Stimulated activated naive CD8-positive, alpha-beta T cell treated with anti-CD3 and anti-CD28 coated beads, Interleukin-15, Interleukin-2, amounts not matched to agents 100 ng/mL and 50 ng/mL, for 24 hours (primary cell): ENCODE data around the gene USP47.

Experiments
- H3K27ac Mint-ChIP-seq: one replicate; pipeline ENCODE4 v1.8.0; 2021; ENCODE audit warnings: mild to moderate bottlenecking, mixed read lengths
- H3K27me3 Mint-ChIP-seq: one replicate; pipeline ENCODE4 v1.8.0; 2021; ENCODE audit warnings: mixed read lengths
- H3K36me3 Mint-ChIP-seq: one replicate; pipeline ENCODE4 v1.8.0; 2021; ENCODE audit warnings: low read depth, mixed read lengths
- H3K4me1 Mint-ChIP-seq: one replicate; pipeline ENCODE4 v1.8.0; 2021; ENCODE audit warnings: low read depth, mixed read lengths
- H3K4me3 Mint-ChIP-seq: one replicate; pipeline ENCODE4 v1.8.0; 2021; ENCODE audit warnings: mild to moderate bottlenecking, mixed read lengths
- H3K9me3 Mint-ChIP-seq: one replicate; pipeline ENCODE4 v1.8.0; 2021; ENCODE audit warnings: mixed read lengths

The USP47 gene

DNA sequence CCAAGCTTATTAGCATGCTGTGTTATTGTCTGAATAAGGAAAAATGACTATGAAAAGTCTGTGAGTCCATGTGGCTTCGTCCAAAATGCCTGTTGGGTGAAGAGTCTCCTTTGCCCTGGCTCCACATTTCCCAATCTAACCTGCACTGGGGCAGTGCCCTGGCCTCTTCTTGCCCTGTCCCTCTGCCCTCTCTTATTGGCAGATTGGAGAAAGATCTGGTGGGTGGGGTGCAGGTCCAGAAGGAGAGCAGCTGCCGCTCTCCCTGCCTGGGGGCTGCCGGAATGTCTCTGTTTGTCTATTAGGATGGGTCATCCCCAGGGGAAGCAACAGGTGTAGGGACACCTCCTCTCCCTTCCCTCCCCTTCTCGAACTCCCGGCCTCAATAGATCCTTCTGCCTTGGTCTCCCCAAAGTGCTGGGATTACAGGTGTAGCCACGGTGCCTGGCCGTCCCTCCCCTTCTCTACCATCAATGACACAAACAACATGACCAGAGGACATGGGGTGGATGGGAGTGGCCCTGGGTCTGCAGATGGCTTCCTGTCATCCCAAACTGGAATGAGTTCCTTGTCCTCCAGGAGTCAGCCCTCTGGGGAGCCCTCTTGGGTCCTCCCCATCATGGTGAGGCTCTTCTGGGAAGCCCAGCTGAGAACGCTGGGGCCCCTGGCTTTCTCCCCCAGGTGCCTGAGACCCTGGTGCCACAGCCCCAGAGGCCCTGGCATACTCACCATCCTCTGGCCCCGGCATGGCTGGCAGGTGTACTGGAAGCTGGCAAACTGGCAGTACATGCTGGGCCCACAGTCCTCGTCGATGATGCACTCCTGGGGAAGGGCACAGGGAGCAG is 126.1 kb downstream of the USP47 start:
- Mint-ChIP-seq H3K9me3 (no peaks in the 10 kb centered on the region), H3K4me1 (no peaks in the 10 kb centered on the region), H3K36me3 (no peaks in the 10 kb centered on the region), H3K27ac (no peak overlapping the region), H3K27me3 (no peaks in the 10 kb centered on the region), H3K4me3 (no peak overlapping the region)

DNA sequence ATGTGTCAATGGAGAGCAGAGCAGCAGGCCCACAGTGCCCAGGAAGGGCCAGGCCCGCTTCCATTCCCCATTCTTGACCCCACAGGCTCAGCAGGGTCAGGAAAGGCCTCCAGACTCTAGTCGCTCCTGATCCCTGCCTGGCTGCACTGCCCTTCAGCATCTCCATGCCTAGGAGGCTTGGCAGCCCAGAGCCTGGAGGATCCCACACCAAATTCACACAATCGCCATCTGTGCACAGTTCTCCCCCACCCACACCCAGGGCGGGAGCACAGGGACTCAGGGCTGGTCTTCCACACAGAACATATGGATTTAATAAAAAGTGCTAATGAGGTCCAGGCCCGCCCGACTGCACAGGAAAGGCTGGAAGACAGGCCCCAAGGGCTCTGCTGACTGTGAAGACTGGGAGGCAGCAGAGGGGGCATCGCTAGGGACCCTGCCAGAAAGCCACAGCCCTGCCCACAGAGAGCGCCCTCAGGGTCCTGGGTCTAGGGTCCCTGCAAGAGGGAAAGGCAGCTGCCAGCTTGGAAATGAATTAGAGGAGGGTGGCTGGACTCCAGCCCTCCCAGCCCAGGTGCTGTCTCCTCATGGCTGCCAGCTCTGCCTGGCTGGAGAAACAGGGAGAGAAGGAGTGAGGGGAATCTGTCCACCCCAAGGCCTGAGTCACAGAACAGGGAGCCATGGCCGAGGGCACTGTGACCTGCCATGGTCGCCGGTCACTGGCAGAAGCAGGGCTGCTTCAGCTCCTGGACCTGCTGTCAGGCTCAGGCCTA is 126.9 kb downstream of the USP47 start:
- H3K27me3 Mint-ChIP-seq: no peaks in the 10 kb centered on the region
- no peaks in the 10 kb centered on the region for H3K9me3 Mint-ChIP-seq
- H3K27ac Mint-ChIP-seq: no peak overlapping the region
- H3K4me1 Mint-ChIP-seq: no peaks in the 10 kb centered on the region
- H3K4me3 Mint-ChIP-seq: no peak overlapping the region
- no peaks in the 10 kb centered on the region for H3K36me3 Mint-ChIP-seq

DNA sequence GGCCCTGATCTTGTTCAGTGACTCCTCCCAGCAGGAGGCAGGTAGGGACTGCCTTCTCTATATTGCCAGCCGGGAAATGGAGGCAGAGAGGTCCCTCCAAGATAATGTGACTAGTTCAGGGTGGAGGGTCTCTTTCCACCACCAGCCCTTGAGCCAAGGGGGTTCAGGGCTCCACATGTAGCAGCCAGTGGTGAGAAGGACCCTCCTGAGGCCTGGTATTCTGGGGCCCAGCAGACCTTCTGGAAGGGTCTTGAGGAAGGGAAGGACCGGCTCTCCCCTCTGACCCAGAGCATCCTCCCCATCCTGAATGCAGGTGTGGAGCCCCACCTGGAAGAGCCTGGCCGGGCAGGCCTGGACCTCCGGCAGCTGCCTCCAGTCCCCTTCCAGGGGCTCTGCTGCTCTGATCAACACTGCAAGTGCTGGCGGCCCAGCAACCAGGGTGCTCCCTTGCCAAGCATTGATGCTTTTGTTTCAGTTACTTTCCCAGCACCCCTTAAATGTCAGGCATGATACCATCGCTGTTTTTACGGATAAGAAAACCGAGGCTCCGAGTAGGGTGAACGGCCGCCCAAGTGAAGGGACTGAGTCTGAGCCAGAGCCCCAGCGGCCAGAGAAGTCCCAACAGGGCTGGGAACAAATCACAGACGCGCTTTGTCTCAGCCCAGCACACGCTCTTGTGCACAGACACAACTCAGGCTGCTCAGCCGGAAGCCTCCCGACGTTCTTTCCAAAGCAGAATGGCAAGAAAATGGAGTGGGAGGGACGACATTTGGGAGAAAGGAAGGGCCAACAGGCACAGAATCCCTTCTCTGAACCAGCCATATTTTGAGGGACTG is 127.8 kb downstream of the USP47 start:
- Mint-ChIP-seq H3K36me3 (no peaks in the 10 kb centered on the region), H3K4me3 (no peak overlapping the region)

DNA sequence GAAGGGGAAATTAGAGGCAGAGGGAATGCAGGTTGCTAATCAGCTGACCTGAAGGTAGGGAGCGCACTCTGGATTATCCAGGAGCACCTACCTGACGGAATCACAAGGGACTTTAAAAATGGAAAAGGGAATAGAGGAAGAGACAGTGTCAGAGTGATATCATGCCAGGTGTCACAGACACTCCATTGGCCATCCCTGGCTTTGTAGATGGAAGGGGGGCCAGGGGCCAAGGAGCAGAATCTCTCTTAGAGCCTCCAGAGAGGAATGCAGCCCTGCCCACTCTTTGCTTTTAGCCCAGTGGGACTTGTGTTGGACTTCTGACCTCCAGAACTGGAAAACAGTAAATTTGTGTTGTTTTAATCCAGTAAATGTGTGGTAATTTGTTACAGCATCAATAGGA is 128.8 kb downstream of the USP47 start:
- H3K9me3 Mint-ChIP-seq: no peaks in the 10 kb centered on the region
- no peaks in the 10 kb centered on the region for H3K36me3 Mint-ChIP-seq
- no peaks in the 10 kb centered on the region for H3K4me1 Mint-ChIP-seq
- no peak overlapping the region for H3K4me3 Mint-ChIP-seq
- no peak overlapping the region for H3K27ac Mint-ChIP-seq
- H3K27me3 Mint-ChIP-seq: no peaks in the 10 kb centered on the region

More for the DNA sequence above, 127.8 kb downstream of the USP47 start:
- no peak overlapping the region for H3K27ac Mint-ChIP-seq
- H3K27me3 Mint-ChIP-seq: no peaks in the 10 kb centered on the region
- no peaks in the 10 kb centered on the region for H3K4me1 Mint-ChIP-seq
- H3K9me3 Mint-ChIP-seq: no peaks in the 10 kb centered on the region

DNA sequence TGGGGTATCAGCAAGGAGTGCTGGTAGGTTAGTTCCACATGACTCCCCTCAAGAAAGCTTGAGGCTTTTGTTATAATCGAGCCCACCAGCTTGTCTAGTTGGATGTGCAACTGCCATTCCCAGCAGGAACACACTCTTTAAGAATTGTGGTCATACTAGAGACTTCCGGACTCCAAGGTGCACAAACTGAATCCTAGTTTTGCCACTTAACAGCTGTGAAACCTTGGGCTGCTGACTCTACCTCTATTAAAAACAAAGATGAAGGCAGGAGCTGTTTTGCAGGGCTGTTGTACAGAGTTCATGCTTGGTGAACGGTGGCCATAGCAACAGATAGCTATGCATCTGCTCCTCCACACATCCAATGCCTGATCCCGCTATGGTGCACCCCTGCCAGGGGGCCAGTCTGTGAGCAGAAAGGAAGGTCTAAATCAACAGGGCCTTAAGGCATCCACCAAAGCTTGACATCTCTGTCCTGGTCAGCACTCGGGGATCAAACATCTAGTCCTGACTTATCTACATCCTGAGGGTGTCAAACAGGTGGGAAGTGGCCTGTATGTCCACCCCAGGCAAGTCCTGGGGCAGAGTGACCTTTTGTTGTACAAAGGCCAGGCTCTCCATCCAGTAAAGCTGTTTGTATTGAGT is 130.3 kb downstream of the USP47 start:
- H3K36me3 Mint-ChIP-seq: no peaks in the 10 kb centered on the region
- H3K4me1 Mint-ChIP-seq: no peaks in the 10 kb centered on the region
- no peak overlapping the region for H3K27ac Mint-ChIP-seq
- no peak overlapping the region for H3K4me3 Mint-ChIP-seq
- no peaks in the 10 kb centered on the region for H3K27me3 Mint-ChIP-seq
- no peaks in the 10 kb centered on the region for H3K9me3 Mint-ChIP-seq

DNA sequence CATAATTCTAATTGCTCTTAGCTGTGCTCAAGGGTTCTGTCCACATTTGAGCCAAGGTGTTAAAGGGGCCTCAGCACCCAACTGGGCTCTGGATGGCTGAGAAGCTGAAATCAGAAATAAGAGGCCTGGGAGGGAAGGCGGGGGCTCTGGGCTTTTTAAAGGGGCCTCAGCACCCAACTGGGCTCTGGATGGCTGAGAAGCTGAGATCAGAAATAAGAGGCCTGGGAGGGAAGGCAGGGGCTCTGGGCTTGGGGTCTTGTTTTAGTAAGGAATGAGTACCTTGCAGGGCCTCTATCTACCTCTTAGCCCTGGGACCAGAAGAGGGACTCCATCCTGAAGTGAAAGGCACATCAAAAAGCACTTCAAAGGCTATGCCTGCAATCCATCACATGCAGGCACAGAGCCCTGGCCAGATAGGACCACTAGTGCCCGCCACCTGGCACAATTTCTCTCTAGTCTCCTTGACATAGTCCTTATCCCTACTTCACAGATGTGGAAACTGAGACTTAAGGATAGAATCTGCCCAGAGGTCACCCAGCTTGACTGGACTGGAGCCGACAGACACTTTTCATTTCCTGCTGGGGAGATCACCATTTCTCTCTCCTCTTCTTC is 131.1 kb downstream of the USP47 start:
- H3K27ac Mint-ChIP-seq: no peak overlapping the region
- H3K27me3 Mint-ChIP-seq: no peaks in the 10 kb centered on the region
- H3K4me1 Mint-ChIP-seq: no peaks in the 10 kb centered on the region
- H3K36me3 Mint-ChIP-seq: no peaks in the 10 kb centered on the region
- no peak overlapping the region for H3K4me3 Mint-ChIP-seq
- no peaks in the 10 kb centered on the region for H3K9me3 Mint-ChIP-seq

DNA sequence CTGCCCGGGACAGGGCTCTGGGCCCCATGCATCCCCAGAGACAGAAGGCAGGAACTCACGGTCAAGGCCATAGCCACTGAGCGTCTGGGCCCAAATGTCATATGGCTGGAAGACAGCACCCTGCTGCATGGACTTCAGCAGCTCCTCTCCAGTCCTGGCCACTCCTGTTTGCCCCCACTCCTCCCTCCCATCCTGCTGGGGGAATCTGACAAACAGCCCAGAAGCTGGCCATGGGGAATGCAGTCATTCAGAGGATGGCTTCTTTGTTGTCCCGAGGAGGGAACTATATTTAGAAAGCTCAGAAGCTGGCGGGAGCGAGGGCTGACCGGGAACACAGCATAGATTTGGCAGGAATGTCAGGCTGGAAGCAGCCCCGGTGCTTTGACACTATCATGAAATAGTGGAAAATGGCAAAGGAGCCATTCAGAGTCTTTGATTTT is 131.6 kb downstream of the USP47 start:
- Mint-ChIP-seq H3K27ac (no peak overlapping the region), H3K9me3 (no peaks in the 10 kb centered on the region), H3K36me3 (no peaks in the 10 kb centered on the region), H3K27me3 (no peaks in the 10 kb centered on the region), H3K4me1 (no peaks in the 10 kb centered on the region), H3K4me3 (no peak overlapping the region)

DNA sequence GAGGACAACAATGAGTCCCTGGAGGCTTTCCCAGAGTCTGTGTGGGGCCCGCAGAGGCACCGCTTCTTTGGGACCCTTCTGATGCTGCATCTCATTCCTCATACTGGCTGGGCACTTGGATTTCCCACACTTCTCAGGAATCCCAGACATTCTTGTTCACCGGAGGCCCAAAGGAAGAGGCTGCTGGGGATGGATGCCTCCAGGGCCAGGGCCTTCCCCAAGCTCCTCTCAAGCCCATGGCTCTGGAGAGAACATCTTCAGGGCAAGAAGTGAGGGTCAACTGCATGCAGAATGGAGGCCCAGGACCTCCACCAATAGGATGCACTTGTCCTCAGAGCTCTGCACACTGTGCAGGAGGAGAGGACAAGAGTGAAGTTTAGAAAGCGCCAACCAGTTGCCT is 132.1 kb downstream of the USP47 start:
- Mint-ChIP-seq H3K27ac (no peak overlapping the region), H3K27me3 (no peaks in the 10 kb centered on the region), H3K36me3 (no peaks in the 10 kb centered on the region), H3K4me1 (no peaks in the 10 kb centered on the region), H3K9me3 (no peaks in the 10 kb centered on the region), H3K4me3 (no peak overlapping the region)

DNA sequence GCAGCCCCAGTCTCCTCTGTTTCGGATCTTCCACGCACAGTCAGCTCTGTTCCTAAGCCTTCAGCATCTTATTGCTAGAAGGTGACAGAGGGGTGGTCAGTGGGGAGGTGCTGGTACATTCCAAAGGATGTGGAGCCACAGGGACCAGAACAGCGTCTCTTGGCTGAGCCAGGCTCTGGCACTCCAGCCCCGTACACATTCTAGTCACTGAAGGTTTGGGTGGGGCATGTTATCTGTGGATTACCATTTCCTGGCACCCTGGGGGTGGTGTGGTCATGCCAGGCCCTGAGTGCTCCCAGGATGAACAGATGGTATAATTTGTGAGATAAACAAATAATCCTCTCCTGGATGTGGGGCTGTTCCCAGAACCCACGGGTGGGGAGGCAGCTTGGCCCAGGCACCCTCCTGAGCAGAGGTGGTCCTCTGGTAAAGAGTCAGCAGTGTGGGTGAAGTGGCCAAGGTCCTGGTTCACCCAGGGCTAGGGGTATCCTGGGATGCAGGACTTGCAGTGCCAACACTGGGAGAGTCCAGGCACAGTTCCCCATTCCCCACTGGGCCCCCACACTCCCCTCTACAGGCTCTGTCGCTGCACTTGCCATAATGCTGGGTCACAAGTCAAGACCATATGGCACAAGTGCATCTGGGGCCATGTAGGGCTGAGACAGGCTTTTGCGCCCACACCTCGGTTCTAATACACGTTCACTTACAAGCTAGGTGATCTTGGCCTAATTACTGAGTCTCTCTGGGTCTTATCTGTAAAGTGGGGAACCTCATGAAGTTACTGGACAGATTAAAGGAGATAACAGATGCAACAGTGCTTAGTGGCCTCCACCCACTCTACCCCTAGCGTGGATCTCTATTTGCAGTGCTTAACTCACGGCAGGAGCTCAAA is 133.7 kb downstream of the USP47 start:
- Mint-ChIP-seq H3K9me3 (no peaks in the 10 kb centered on the region), H3K4me1 (no peaks in the 10 kb centered on the region), H3K27me3 (no peaks in the 10 kb centered on the region), H3K27ac (no peak overlapping the region), H3K4me3 (no peak overlapping the region), H3K36me3 (no peaks in the 10 kb centered on the region)

DNA sequence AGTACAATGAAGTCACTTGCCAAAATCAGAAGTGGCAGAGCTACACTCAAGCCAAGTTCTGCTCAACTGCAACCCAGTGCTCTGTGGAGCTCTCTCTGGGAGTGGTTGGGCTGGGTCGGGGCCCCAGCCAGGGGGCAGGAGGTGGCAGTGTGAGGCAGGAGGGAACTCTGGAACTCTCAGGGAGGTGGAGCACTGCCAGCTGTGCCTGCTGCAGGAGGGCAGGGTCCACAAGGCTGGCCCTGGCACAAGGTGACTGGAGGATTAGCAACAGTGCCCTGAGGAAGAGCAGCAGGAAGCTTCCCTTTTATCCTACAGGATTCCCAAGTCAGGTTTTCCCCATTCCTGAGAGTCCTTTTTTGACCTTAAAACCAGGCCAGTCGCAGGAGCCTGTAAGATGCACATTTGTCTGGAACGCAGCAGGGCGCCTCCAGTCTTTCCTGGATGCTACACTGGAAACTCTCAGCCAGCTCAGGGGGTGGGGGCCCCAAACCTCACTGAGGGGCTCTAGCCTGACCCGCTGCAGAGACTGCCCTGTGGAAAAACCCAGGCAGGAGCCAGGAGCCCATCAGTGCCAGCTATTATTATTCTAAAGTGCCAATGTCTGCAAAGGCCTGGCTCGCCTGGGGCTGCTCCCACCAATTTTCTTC is 134.8 kb downstream of the USP47 start:
- Mint-ChIP-seq H3K36me3 (no peaks in the 10 kb centered on the region), H3K4me3 (no peak overlapping the region), H3K27ac (no peak overlapping the region), H3K4me1 (no peaks in the 10 kb centered on the region), H3K9me3 (no peaks in the 10 kb centered on the region), H3K27me3 (no peaks in the 10 kb centered on the region)

DNA sequence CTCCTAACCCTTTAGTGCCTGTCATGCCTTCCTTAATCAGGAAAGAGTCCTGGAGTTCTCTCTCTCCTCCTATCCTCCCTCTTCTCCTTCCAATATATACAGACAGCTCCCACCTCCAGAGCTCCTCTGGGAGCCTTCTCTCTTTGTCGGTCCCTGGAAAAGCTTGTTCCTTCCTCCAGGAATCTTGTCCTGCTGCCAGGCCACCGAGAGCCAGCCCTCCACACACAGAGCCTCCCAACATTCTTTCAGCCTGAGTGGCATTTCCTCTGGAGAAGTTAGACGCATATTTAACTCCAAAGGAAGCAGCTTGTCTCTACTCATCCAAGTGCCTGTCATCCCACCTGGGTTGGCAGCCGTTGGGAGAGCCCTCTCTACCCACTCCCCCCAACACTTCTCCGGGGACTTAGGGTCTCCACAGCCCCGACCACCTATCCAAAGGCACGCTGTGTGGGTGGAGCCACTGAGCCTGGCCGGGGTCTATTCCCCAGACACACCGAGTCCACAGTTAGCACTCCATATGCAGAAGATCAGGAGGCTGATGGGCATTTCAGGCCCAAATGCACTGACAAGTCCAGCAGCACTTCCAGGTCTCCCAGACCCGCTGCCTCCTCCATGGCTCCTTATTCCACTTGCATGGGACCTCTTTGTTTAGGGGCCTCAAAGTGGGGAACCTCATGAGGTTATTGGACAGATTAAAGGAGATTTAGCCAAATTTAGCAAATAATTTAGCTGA is 135.6 kb downstream of the USP47 start:
- Mint-ChIP-seq H3K4me3 (no peak overlapping the region), H3K9me3 (no peaks in the 10 kb centered on the region), H3K4me1 (no peaks in the 10 kb centered on the region), H3K36me3 (no peaks in the 10 kb centered on the region), H3K27me3 (no peaks in the 10 kb centered on the region), H3K27ac (no peak overlapping the region)

DNA sequence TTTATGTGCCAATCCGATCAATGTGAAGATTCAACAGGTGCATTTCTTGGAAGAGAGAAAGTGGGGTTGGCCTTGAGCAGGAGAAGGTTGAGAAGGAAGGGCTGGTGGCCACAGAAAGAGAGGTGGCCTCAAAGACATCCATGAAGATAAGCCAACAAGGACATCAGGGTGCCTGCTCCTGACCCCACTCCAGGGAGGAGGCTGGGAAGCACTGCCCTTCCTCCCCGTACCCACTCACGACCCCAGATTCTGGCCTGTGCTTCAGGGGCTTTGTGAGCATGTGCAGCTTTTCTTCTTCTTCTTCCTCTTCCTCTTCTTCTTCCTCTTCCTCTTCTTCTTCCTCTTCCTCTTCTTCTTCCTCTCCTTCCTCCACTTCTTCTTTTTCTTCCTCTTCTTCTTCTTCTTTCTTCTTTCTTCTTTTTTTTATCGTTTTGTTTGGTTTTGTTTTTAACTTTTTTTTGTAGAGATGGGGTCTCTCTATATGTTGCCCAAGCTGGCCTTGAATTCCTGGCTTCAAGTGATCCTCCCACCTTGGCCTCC is 136.4 kb downstream of the USP47 start:
- H3K4me3 Mint-ChIP-seq: no peak overlapping the region
- no peaks in the 10 kb centered on the region for H3K36me3 Mint-ChIP-seq
- no peaks in the 10 kb centered on the region for H3K4me1 Mint-ChIP-seq
- no peaks in the 10 kb centered on the region for H3K9me3 Mint-ChIP-seq
- no peaks in the 10 kb centered on the region for H3K27me3 Mint-ChIP-seq
- no peak overlapping the region for H3K27ac Mint-ChIP-seq
